Fibroblast of lung (primary cell): ENCODE data around the gene NOL4L. TPM values are rescaled to one million over a fixed set of nuclear protein-coding genes. Genes with fewer than 3 reads are reported as not detected.

Experiments used
- DNase-seq, 2 donors: peaks; one replicate each; pipeline versions ENCODE4 v3.0.0 to v3.0.0-alpha.2; 2010; ENCODE audit warnings: low read depth in 2 of 2
- H2AFZ ChIP-seq: 2 replicates; pipeline ENCODE4 v1.5.1; 2012; ENCODE audit warnings: low read length, control low read depth, inconsistent platforms
- H3K27ac ChIP-seq: 2 replicates; pipeline ENCODE4 v1.5.1; 2011; ENCODE audit warnings: low read length, control low read depth; ENCODE audit not compliant: insufficient read depth
- H3K27me3 ChIP-seq: 2 replicates; pipeline ENCODE4 v1.5.1; 2011; ENCODE audit warnings: mild to moderate bottlenecking, low read length; ENCODE audit not compliant: control insufficient read depth, insufficient read depth
- H3K36me3 ChIP-seq: 2 replicates; pipeline ENCODE4 v1.5.1; 2011; ENCODE audit warnings: low read length; ENCODE audit not compliant: control insufficient read depth, insufficient read depth
- H3K4me1 ChIP-seq: 2 replicates; pipeline ENCODE4 v1.5.1; 2011; ENCODE audit warnings: low read length; ENCODE audit not compliant: control insufficient read depth, insufficient read depth; ENCODE audit errors: extremely low read depth
- H3K4me2 ChIP-seq: 2 replicates; pipeline ENCODE4 v1.5.1; 2011; ENCODE audit warnings: low read length, control low read depth; ENCODE audit not compliant: insufficient read depth; ENCODE audit errors: extremely low read depth
- H3K4me3 ChIP-seq, 4 experiments: fragments of 200-600 bp in 1 of 4; sonication (generic) in 1 of 4; replicated peaks in 1 of 4; 2 replicates each; pipeline ENCODE4 v1.5.1; 2011 to 2016; ENCODE audit warnings: low read length in 4 of 4, low read depth in 3 of 4, mild to moderate bottlenecking in 3 of 4, control low read depth in 2 of 4, inconsistent platforms in 1 of 4, mixed read lengths in 1 of 4; ENCODE audit not compliant: insufficient read depth in 1 of 4; ENCODE audit errors: control extremely low read depth in 1 of 4
- H3K79me2 ChIP-seq: 2 replicates; pipeline ENCODE4 v1.5.1; 2012; ENCODE audit warnings: mild to moderate bottlenecking, low read length, inconsistent platforms; ENCODE audit not compliant: control insufficient read depth, insufficient read depth
- H3K9ac ChIP-seq: 2 replicates; pipeline ENCODE4 v1.5.1; 2011; ENCODE audit warnings: mild to moderate bottlenecking, low read length, control low read depth; ENCODE audit not compliant: insufficient read depth
- H3K9me3 ChIP-seq: 2 replicates; pipeline ENCODE4 v1.5.1; 2012; ENCODE audit warnings: low read depth, low read length; ENCODE audit not compliant: control insufficient read depth, insufficient read depth
- H4K20me1 ChIP-seq: 2 replicates; pipeline ENCODE4 v1.5.1; 2011; ENCODE audit warnings: low read length; ENCODE audit not compliant: control insufficient read depth, insufficient read depth; ENCODE audit errors: extremely low read depth
- EZH2 ChIP-seq: IDR thresholded peaks from 2 replicates; pipeline ENCODE4 v1.5.1; 2012; ENCODE audit warnings: low read length, control low read depth, mild to moderate bottlenecking; ENCODE audit errors: missing control alignments
- polyA plus RNA-seq, 2 donors: library from polyadenylated mRNA; depleted of rRNA in 1 of 2; stranded (reverse) in 1 of 2; unstranded in 1 of 2; fragments of >200 nt; gene quantifications; 2 replicates each; pipeline ENCODE4 v1.2.1, GENCODE V29; 2011 to 2012; ENCODE audit warnings: missing spikeins in 1 of 2
- total RNA-seq: library from RNA; depleted of rRNA; stranded (reverse); fragments of >200 nt; gene quantifications from 2 replicates; pipeline ENCODE4 v1.2.1, GENCODE V29; 2014
- TF ChIP-seq, protein P1 (sequence below), 2 donors: IDR thresholded peaks in 1 of 2; conservative IDR thresholded peaks in 1 of 2; 1 replicate in 1 of 2; 2 replicates in 1 of 2; pipeline ENCODE4 v1.5.1; 2011 to 2012; ENCODE audit warnings: low read length in 2 of 2, control low read depth in 1 of 2, inconsistent platforms in 1 of 2, low read depth in 1 of 2, mild to moderate bottlenecking in 1 of 2

Gene NOL4L
- total and polyA plus RNA-seq, 2 donors (not counting 1 experiment from before 2014, with no cell fraction given): 3.2 to 4.0 TPM

DNA sequence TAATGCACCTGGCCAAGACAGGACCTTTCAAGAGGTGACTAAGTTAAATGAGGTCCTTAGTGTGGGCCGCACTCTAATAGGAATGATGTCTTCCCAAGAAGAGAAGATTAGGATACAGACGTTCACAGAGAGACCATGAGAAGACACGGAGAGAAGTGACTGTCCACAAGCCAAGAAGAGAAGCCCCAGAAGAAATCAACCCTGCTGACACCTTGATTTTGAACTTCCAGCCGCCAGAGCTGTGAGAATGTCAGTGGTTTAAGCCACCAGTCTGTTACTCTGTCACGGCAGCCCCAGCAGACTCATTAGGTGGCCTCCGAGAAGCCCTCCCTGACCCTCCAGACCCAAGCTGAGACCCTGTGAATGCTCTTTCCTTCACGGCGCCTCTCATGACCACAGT lies 29.5 kb downstream of the NOL4L start:
- no peaks in the 10 kb centered on the region for H3K9me3 ChIP-seq
- no peak overlapping the region for H3K4me3 ChIP-seq
- no peaks in the 10 kb centered on the region for H3K79me2 ChIP-seq
- no peaks in the 10 kb centered on the region for H4K20me1 ChIP-seq
- H3K27me3 ChIP-seq: peaks cover 3% of the 10 kb centered on the region
- no peak overlapping the region for H3K27ac ChIP-seq
- TF ChIP-seq, protein P1, sequence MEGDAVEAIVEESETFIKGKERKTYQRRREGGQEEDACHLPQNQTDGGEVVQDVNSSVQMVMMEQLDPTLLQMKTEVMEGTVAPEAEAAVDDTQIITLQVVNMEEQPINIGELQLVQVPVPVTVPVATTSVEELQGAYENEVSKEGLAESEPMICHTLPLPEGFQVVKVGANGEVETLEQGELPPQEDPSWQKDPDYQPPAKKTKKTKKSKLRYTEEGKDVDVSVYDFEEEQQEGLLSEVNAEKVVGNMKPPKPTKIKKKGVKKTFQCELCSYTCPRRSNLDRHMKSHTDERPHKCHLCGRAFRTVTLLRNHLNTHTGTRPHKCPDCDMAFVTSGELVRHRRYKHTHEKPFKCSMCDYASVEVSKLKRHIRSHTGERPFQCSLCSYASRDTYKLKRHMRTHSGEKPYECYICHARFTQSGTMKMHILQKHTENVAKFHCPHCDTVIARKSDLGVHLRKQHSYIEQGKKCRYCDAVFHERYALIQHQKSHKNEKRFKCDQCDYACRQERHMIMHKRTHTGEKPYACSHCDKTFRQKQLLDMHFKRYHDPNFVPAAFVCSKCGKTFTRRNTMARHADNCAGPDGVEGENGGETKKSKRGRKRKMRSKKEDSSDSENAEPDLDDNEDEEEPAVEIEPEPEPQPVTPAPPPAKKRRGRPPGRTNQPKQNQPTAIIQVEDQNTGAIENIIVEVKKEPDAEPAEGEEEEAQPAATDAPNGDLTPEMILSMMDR (conservative IDR thresholded peaks at IDR 0.05 in 1 of 2, IDR thresholded peaks at IDR 0.05 in 1 of 2; ENCODE audit: low read depth in 1 of 2, low read length in 2 of 2): no peak
- no peak for TF ChIP-seq EZH2
- H3K4me2 ChIP-seq: no peak overlapping the region
- H2AFZ ChIP-seq: no peak overlapping the region
- no peak for DNase-seq
- H3K9ac ChIP-seq: no peak overlapping the region
- no peaks in the 10 kb centered on the region for H3K36me3 ChIP-seq
- H3K4me1 ChIP-seq: no peaks in the 10 kb centered on the region

DNA sequence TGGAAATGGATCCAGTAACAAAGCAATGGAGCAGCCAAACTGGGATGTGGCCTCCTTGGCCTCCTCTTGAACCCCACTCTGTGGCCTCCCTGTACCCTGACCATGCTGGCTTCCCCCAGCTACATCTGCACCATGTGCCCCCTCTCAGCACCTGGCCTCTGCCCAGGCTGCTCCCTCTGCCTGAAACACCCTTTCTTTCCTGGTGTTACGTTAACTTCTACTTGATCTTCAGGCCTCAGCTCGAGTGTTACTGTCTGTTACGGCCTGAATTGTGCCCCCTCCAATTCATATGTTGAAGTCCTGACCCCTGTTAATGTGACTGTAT lies 30.2 kb downstream of the NOL4L start:
- no peaks in the 10 kb centered on the region for H3K9me3 ChIP-seq
- no peaks in the 10 kb centered on the region for H3K36me3 ChIP-seq
- no peak overlapping the region for H2AFZ ChIP-seq
- TF ChIP-seq, protein P1 (conservative IDR thresholded peaks at IDR 0.05 in 1 of 2, IDR thresholded peaks at IDR 0.05 in 1 of 2; ENCODE audit: low read depth in 1 of 2, low read length in 2 of 2): no peak
- TF ChIP-seq EZH2: no peak
- H3K9ac ChIP-seq: no peak overlapping the region
- no peaks in the 10 kb centered on the region for H4K20me1 ChIP-seq
- no peak overlapping the region for H3K4me3 ChIP-seq
- no peak overlapping the region for H3K4me2 ChIP-seq
- no peaks in the 10 kb centered on the region for H3K4me1 ChIP-seq
- no peak for DNase-seq
- H3K79me2 ChIP-seq: no peaks in the 10 kb centered on the region
- H3K27me3 ChIP-seq: peaks cover 2% of the 10 kb centered on the region
- no peak overlapping the region for H3K27ac ChIP-seq

DNA sequence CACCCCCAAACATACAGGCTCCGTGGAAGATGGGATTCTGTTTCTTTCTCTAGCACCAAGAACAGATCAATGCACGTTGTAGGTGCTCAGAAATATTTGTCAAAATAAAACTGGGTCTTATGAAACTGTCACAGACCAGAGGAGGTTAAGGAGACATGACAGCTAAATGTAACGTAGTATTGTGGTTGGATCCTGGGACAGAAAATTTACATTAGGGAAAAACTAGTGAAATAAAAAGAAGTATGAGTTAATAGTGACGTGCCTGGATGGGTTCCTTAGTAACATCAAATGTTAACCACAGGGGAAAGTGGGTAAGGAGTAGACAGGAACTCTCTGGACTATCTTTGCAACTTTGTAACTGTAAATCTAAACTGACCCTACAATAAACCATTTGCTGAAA lies 31.5 kb downstream of the NOL4L start:
- H2AFZ ChIP-seq: no peak overlapping the region
- no peak overlapping the region for H3K4me3 ChIP-seq
- H3K9me3 ChIP-seq: no peaks in the 10 kb centered on the region
- no peak overlapping the region for H3K4me2 ChIP-seq
- peaks cover 2% of the 10 kb centered on the region for H3K27me3 ChIP-seq
- no peaks in the 10 kb centered on the region for H3K36me3 ChIP-seq
- no peak overlapping the region for H3K27ac ChIP-seq
- no peak for DNase-seq
- no peaks in the 10 kb centered on the region for H3K79me2 ChIP-seq
- no peaks in the 10 kb centered on the region for H4K20me1 ChIP-seq
- H3K9ac ChIP-seq: no peak overlapping the region
- TF ChIP-seq, protein P1 (conservative IDR thresholded peaks at IDR 0.05 in 1 of 2, IDR thresholded peaks at IDR 0.05 in 1 of 2; ENCODE audit: low read depth in 1 of 2, low read length in 2 of 2): no peak
- H3K4me1 ChIP-seq: no peaks in the 10 kb centered on the region
